Keratinocyte (primary cell): ENCODE measurements around the gene XIAP. TPM values are rescaled to one million over a fixed set of nuclear protein-coding genes. Genes with fewer than 3 reads are reported as not detected.

Source experiments
- DNase-seq: peaks from one replicate; pipeline ENCODE4 v3.0.0-alpha.2; 2011; ENCODE audit warnings: low read depth, missing footprints, low spot score
- FAIRE-seq: peaks from 2 replicates; lab custom pipeline; 2011; peaks lifted over from hg19 to GRCh38; lab: Jason Lieb, UNC
- H2AFZ ChIP-seq: 2 replicates; pipeline ENCODE4 v1.6.0; 2012; ENCODE audit warnings: low read length, control low read depth, inconsistent platforms; ENCODE audit not compliant: control insufficient read depth
- H3K27ac ChIP-seq: 2 replicates; pipeline ENCODE4 v1.5.1; 2011; ENCODE audit warnings: low read length; ENCODE audit not compliant: control insufficient read depth, insufficient read depth
- H3K27me3 ChIP-seq: 3 replicates; pipeline ENCODE4 v1.6.0; 2011; ENCODE audit warnings: low read length; ENCODE audit not compliant: control insufficient read depth, insufficient read depth; ENCODE audit errors: extremely low read depth
- H3K36me3 ChIP-seq, 2 experiments: 2 replicates in 1 of 2; 3 replicates in 1 of 2; pipeline ENCODE4 v1.5.1; 2011; ENCODE audit warnings: low read length in 2 of 2, mild to moderate bottlenecking in 1 of 2; ENCODE audit not compliant: control insufficient read depth in 2 of 2, insufficient read depth in 2 of 2; ENCODE audit errors: extremely low read depth in 1 of 2
- H3K4me1 ChIP-seq: 3 replicates; pipeline ENCODE4 v1.5.1; 2011; ENCODE audit warnings: low read length; ENCODE audit not compliant: control insufficient read depth, insufficient read depth; ENCODE audit errors: extremely low read depth
- H3K4me2 ChIP-seq: 3 replicates; pipeline ENCODE4 v1.6.0; 2011; ENCODE audit warnings: low read depth, low read length; ENCODE audit not compliant: control insufficient read depth, insufficient read depth; ENCODE audit errors: extremely low read depth
- H3K4me3 ChIP-seq, 3 experiments: fragments of 200-600 bp in 1 of 3; sonication (generic) in 1 of 3; 2 replicates in 2 of 3; 3 replicates in 1 of 3; pipeline ENCODE4 v1.5.1; 2011 to 2016; ENCODE audit warnings: low read length in 3 of 3, mild to moderate bottlenecking in 3 of 3, control low read depth in 2 of 3, inconsistent platforms in 1 of 3, low read depth in 1 of 3, mixed read lengths in 1 of 3, mixed run types in 1 of 3, moderate library complexity in 1 of 3; ENCODE audit not compliant: control insufficient read depth in 2 of 3, insufficient read depth in 2 of 3; ENCODE audit errors: extremely low read depth in 1 of 3
- H3K79me2 ChIP-seq: 2 replicates; pipeline ENCODE4 v1.6.0; 2012; ENCODE audit warnings: low read length; ENCODE audit not compliant: control insufficient read depth, insufficient read depth
- H3K9ac ChIP-seq: 3 replicates; pipeline ENCODE4 v1.6.0; 2011; ENCODE audit warnings: low read length; ENCODE audit not compliant: control insufficient read depth, insufficient read depth; ENCODE audit errors: extremely low read depth
- H3K9me1 ChIP-seq: 3 replicates; pipeline ENCODE4 v1.6.0; 2011; ENCODE audit warnings: low read length; ENCODE audit not compliant: control insufficient read depth, insufficient read depth; ENCODE audit errors: extremely low read depth
- H3K9me3 ChIP-seq: 2 replicates; pipeline ENCODE4 v1.5.1; 2012; ENCODE audit warnings: low read depth, low read length; ENCODE audit not compliant: control insufficient read depth
- H4K20me1 ChIP-seq: 3 replicates; pipeline ENCODE4 v1.6.0; 2011; ENCODE audit warnings: low read length; ENCODE audit not compliant: control insufficient read depth, insufficient read depth; ENCODE audit errors: extremely low read depth
- EZH2 ChIP-seq: IDR thresholded peaks from one replicate; pipeline ENCODE4 v1.6.1; 2012; ENCODE audit warnings: inconsistent platforms, mild to moderate bottlenecking, low read length, moderate library complexity
- dilution Hi-C: fragments of 300-500 bp; cut with MboI; formaldehyde crosslinking; loops from one replicate; pipeline ENCODE4 v1.7.0; 2020; ENCODE audit warnings: low sequenced_read_pairs; ENCODE audit not compliant: extremely low pct_ligation_motif_present
- polyA plus RNA-seq, 5 experiments: library from polyadenylated mRNA; depleted of rRNA in 3 of 5; stranded (reverse) in 3 of 5; stranded (forward) in 1 of 5; unstranded in 1 of 5; fragments of >200 nt; gene quantifications; 1 replicate in 1 of 5; 2 replicates in 3 of 5; 3 replicates in 1 of 5; pipeline versions ENCODE4 v1.2.1 to v1.2.3, GENCODE V29; 2011 to 2012; ENCODE audit warnings: missing spikeins in 2 of 5, low read depth in 1 of 5, low replicate concordance in 1 of 5
- TF ChIP-seq, protein P1 (sequence below), 3 experiments: IDR thresholded peaks in 1 of 3; conservative IDR thresholded peaks in 1 of 3; optimal IDR thresholded peaks in 1 of 3; 2 replicates in 2 of 3; 3 replicates in 1 of 3; pipeline versions ENCODE3 to v1.5.1; 2011; ENCODE audit warnings: low read length in 3 of 3, mild to moderate bottlenecking in 3 of 3, moderate library complexity in 2 of 3, control low read depth in 1 of 3, inconsistent platforms in 1 of 3; ENCODE audit not compliant: insufficient read depth in 2 of 3; ENCODE audit errors: extremely low read depth in 1 of 3

Gene XIAP
- polyA plus RNA-seq, 1 donor (not counting 4 experiments of a cell fraction or from before 2014, with no cell fraction given), result 18.3 TPM

DNA sequence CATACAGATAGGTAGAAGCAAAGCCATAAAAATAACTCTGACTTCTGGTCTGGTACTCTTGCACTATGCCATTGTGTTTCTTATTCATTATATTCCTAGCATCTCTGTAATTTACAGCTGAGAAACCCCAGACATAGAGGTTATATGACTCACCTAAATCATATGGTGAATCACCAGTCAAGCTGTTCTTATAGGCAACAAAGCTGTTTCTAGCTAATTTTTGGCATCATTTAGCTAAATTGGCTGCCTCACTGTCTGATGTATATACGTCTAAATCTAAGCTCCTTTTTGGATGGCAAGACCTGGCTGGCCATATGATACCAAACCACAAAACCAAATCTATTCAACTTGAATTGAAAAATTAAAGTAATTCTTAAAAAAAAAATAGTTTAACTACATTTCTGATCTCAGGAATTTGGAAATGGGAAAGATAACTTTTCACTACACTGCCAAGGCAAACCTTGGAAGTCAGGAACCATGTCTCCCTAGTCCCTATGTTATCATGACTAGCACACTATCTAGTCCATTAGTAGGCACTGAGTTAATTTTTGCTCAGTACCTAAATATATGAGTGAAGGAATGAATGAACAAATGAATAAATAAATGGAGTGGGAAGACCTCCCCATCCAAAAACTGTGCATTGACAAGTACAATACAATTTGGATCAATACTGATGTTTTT is 60.4 kb downstream of the XIAP start:
- Histone ChIP-seq H3K4me3 (no peak overlapping the region), H3K27ac (no peak overlapping the region), H3K9me3 (no peaks in the 10 kb centered on the region), H3K4me2 (no peak overlapping the region), H2AFZ (no peak overlapping the region), H3K9ac (no peak overlapping the region), H3K9me1 (no peaks in the 10 kb centered on the region), H3K36me3 (no peaks in the 10 kb centered on the region), H3K79me2 (no peaks in the 10 kb centered on the region), H3K4me1 (no peaks in the 10 kb centered on the region), H3K27me3 (no peaks in the 10 kb centered on the region), H4K20me1 (no peaks in the 10 kb centered on the region)
- TF ChIP-seq EZH2, result no peak
- TF ChIP-seq, protein P1, sequence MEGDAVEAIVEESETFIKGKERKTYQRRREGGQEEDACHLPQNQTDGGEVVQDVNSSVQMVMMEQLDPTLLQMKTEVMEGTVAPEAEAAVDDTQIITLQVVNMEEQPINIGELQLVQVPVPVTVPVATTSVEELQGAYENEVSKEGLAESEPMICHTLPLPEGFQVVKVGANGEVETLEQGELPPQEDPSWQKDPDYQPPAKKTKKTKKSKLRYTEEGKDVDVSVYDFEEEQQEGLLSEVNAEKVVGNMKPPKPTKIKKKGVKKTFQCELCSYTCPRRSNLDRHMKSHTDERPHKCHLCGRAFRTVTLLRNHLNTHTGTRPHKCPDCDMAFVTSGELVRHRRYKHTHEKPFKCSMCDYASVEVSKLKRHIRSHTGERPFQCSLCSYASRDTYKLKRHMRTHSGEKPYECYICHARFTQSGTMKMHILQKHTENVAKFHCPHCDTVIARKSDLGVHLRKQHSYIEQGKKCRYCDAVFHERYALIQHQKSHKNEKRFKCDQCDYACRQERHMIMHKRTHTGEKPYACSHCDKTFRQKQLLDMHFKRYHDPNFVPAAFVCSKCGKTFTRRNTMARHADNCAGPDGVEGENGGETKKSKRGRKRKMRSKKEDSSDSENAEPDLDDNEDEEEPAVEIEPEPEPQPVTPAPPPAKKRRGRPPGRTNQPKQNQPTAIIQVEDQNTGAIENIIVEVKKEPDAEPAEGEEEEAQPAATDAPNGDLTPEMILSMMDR (optimal IDR thresholded peaks at IDR 0.05 in 1 of 3, IDR thresholded peaks at IDR 0.05 in 1 of 3, conservative IDR thresholded peaks at IDR 0.05 in 1 of 3; ENCODE audit: extremely low read depth in 1 of 3, insufficient read depth in 2 of 3, low read length in 3 of 3), result no peak
- FAIRE-seq, result peak; percentile 23
- dilution Hi-C loops, result no loop called here
- peak; percentile 42 for DNase-seq

DNA sequence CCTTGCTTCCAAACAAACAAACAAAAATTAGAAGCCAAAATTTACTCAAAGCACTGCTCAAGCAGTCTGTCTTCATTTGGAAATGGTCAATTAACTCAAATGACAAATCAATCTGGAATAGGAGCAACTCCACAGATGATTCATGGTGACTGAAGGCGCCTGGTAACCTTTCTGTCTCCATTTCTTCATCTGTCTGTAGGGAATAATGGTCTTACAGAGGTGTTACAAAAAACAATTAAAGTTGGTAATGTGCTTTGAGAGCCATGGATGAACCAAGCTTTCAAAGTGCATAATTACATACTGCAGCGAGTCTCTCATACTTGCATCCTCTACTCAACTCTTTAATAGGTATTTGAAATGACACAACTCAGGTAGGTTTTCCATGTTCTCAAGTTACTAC is 63.4 kb downstream of the XIAP start:
- Histone ChIP-seq H3K9me3 (no peaks in the 10 kb centered on the region), H3K9me1 (no peaks in the 10 kb centered on the region), H3K4me2 (no peak overlapping the region), H3K27me3 (no peaks in the 10 kb centered on the region), H3K79me2 (no peaks in the 10 kb centered on the region), H3K9ac (no peak overlapping the region), H3K27ac (no peak overlapping the region), H4K20me1 (no peaks in the 10 kb centered on the region), H3K4me1 (no peaks in the 10 kb centered on the region), H2AFZ (no peak overlapping the region), H3K4me3 (no peak overlapping the region), H3K36me3 (no peaks in the 10 kb centered on the region)
- no peak for DNase-seq
- no peak for FAIRE-seq
- dilution Hi-C loops, result no loop called here
- no peak for TF ChIP-seq EZH2
- TF ChIP-seq, protein P1 (optimal IDR thresholded peaks at IDR 0.05 in 1 of 3, IDR thresholded peaks at IDR 0.05 in 1 of 3, conservative IDR thresholded peaks at IDR 0.05 in 1 of 3; ENCODE audit: extremely low read depth in 1 of 3, insufficient read depth in 2 of 3, low read length in 3 of 3), result no peak
